Common myeloid progenitor, CD34-positive (primary cell): ENCODE measurements around the gene ZRSR2.

Experiments
- CTCF ChIA-PET: fragments of 350-600 bp; sonication (Branson Sonifier 250); formaldehyde crosslinking; loops from one replicate; lab custom pipeline; 2021; ENCODE audit warnings: antibody characterized with exemption; lab: Charles Lee
- POLR2A ChIA-PET: fragments of 350-600 bp; sonication (Branson Sonifier 250); formaldehyde crosslinking; loops from one replicate; lab custom pipeline; 2021; ENCODE audit warnings: antibody characterized with exemption; lab: Charles Lee
- DNase-seq, 3 donors: peaks; one replicate each; pipeline versions ENCODE4 v3.0.0 to v3.0.0-alpha.2; 2013
- H3K27ac ChIP-seq, 2 experiments: 1 replicate in 1 of 2; 2 replicates in 1 of 2; pipeline ENCODE4 v1.7.0; 2013; ENCODE audit warnings: inconsistent platforms in 2 of 2, low read length in 2 of 2, mild to moderate bottlenecking in 2 of 2, low read depth in 1 of 2, moderate library complexity in 1 of 2; ENCODE audit not compliant: severe bottlenecking in 2 of 2, insufficient read depth in 1 of 2, poor library complexity in 1 of 2
- H3K27me3 ChIP-seq, 5 experiments: replicated peaks in 2 of 5; 1 replicate in 3 of 5; 2 replicates in 2 of 5; pipeline versions ENCODE4 v1.6.1 to v1.7.0; 2013; ENCODE audit warnings: low read length in 4 of 5, mild to moderate bottlenecking in 2 of 5, moderate library complexity in 2 of 5, inconsistent platforms in 1 of 5; ENCODE audit not compliant: insufficient read depth in 5 of 5, control insufficient read depth in 4 of 5
- H3K36me3 ChIP-seq, 4 experiments: 1 replicate in 2 of 4; 2 replicates in 2 of 4; pipeline versions ENCODE4 v1.6.1 to v1.7.0; 2013; ENCODE audit warnings: low read length in 3 of 4, control low read depth in 1 of 4, mild to moderate bottlenecking in 1 of 4; ENCODE audit not compliant: control insufficient read depth in 4 of 4, insufficient read depth in 4 of 4
- H3K4me1 ChIP-seq, 4 experiments: 1 replicate in 3 of 4; 2 replicates in 1 of 4; pipeline versions ENCODE4 v1.6.1 to v1.7.1; 2013; ENCODE audit warnings: low read length in 3 of 4, mild to moderate bottlenecking in 3 of 4, control low read depth in 1 of 4, inconsistent platforms in 1 of 4, moderate library complexity in 1 of 4; ENCODE audit not compliant: control insufficient read depth in 4 of 4, insufficient read depth in 4 of 4; ENCODE audit errors: control extremely low read depth in 1 of 4
- H3K4me3 ChIP-seq, 7 experiments: 1 replicate in 4 of 7; 2 replicates in 3 of 7; pipeline versions ENCODE4 v1.5.1 to v1.7.0; 2013; ENCODE audit warnings: mild to moderate bottlenecking in 7 of 7, low read length in 6 of 7, moderate library complexity in 6 of 7, inconsistent platforms in 2 of 7, low read depth in 2 of 7, control low read depth in 1 of 7; ENCODE audit not compliant: insufficient read depth in 4 of 7, control insufficient read depth in 1 of 7; ENCODE audit errors: extremely low read depth in 1 of 7
- H3K9me3 ChIP-seq, 5 experiments: 1 replicate in 4 of 5; 2 replicates in 1 of 5; pipeline versions ENCODE4 v1.6.1 to v1.7.1; 2013; ENCODE audit warnings: low read length in 4 of 5, mild to moderate bottlenecking in 2 of 5, inconsistent platforms in 1 of 5, low read depth in 1 of 5, moderate library complexity in 1 of 5; ENCODE audit not compliant: control insufficient read depth in 4 of 5, insufficient read depth in 2 of 5; ENCODE audit errors: control extremely low read depth in 1 of 5
- WGBS: methylation state at CpG from one replicate; pipeline ENCODE4 v1.1.5; 2013; ENCODE audit not compliant: insufficient coverage; 5-methylcytosine and 5-hydroxymethylcytosine counted together

Gene ZRSR2

DNA sequence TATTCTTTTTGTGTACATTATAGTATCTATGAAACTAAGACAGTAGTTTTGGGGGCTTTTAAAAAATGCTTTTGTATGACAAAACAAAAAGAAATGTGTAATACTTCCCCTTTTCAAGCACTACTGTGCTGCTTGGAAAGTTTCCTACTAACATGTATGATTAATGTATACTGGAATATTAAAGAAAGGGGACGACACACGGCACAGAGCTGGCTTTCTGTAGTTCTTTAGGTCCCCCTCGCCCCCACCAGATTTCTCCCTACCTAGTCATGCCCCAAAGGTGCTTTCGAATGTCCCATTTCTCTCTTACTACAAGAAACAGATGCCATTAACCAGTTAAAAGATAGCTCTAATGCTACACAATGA is 65.9 kb downstream of the ZRSR2 start:
- Histone ChIP-seq H3K27ac (peak overlapping the region; percentile 76 to 85), H3K9me3 (peaks cover 0 to 3% (median 0%) of the 10 kb centered on the region in 5 experiments), H3K4me3 (peak overlapping the region in 5 of 7 experiments; percentile 30 to 84 (median 71)), H3K27me3 (peaks cover 0 to 24% (median 0%) of the 10 kb centered on the region in 5 experiments), H3K4me1 (peaks cover 11 to 24% (median 19%) of the 10 kb centered on the region in 4 experiments), H3K36me3 (no peaks in the 10 kb centered on the region)
- POLR2A ChIA-PET = no interaction called here
- peak in 2 of 3 donors; percentile 67 to 76 for DNase-seq
- 15% methylated on average over 3 of the region's 4 CpGs for WGBS
- CTCF ChIA-PET = interaction anchor here (1.7 kb wide), 1 partner anchor 36 kb away, joined by 3 read pairs; no protein-coding TSS in a partner anchor

DNA sequence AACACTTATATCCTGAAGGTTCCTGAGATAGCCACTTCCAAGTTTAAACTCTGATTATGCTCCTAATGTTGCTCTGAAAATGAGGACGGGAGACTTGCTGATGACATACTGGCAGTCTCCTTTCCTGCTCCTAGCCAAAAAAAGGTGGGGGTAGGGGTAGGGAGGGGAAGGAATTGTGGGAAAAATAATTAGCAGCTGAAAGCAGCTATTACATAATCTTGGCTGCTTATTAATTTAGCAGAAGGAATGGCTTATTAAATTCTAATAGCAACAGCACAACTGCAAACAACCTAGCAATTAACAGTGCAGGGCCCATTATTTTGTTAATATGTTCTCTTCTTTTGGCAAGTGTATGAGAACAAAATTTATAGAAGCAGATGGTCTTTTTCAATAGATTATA is 66.4 kb downstream of the ZRSR2 start:
- Histone ChIP-seq H3K27ac (peak overlapping the region; percentile 76 to 85), H3K4me1 (peaks cover 11 to 24% (median 19%) of the 10 kb centered on the region in 4 experiments), H3K36me3 (no peaks in the 10 kb centered on the region), H3K9me3 (peaks cover 0 to 5% (median 0%) of the 10 kb centered on the region in 5 experiments), H3K4me3 (peak overlapping the region in 5 of 7 experiments; percentile 26 to 84 (median 71)), H3K27me3 (peaks cover 0 to 24% (median 0%) of the 10 kb centered on the region in 5 experiments)
- DNase-seq = no peak
- CTCF ChIA-PET = no interaction called here
- POLR2A ChIA-PET = no interaction called here
- WGBS = no CpG with 5 or more reads among the region's 1 CpG

GRCh38 chrX:15858051-15858450 is 67.8 kb downstream of the ZRSR2 start:
- POLR2A ChIA-PET = no interaction called here
- 100% methylated on average over 1 of the region's 1 CpG for WGBS
- CTCF ChIA-PET = no interaction called here
- peaks cover 11 to 24% (median 19%) of the 10 kb centered on the region in 4 experiments for H3K4me1 ChIP-seq
- no peak for DNase-seq
- H3K4me3 ChIP-seq = no peak overlapping the region
- H3K27me3 ChIP-seq = peaks cover 0 to 27% (median 0%) of the 10 kb centered on the region in 5 experiments
- peaks cover 0 to 5% (median 0%) of the 10 kb centered on the region in 5 experiments for H3K9me3 ChIP-seq
- no peaks in the 10 kb centered on the region for H3K36me3 ChIP-seq
- H3K27ac ChIP-seq = no peak overlapping the region

DNA sequence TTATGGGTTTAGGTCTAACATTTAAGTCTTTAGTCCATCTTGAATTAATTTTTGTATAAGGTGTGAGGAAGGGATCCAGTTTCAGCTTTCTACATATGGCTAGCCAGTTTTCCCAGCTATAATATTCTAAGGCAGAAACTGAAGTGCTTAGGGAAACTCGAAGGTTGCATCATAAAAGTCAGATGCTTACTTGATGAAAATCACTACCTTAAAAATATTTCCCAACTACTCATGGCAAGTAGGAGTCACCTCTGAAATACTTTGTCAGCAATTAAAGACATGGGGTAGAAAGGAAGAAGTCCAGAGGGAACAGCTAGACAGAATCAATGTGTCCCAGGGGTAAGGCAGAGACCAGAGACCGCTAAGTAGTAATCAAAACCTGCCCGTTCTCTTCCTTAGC is 70.6 kb downstream of the ZRSR2 start:
- Histone ChIP-seq H3K4me3 (no peak overlapping the region), H3K36me3 (no peaks in the 10 kb centered on the region), H3K27ac (no peak overlapping the region), H3K4me1 (peaks cover 3 to 8% (median 5%) of the 10 kb centered on the region in 4 experiments), H3K27me3 (peaks cover 0 to 33% (median 0%) of the 10 kb centered on the region in 5 experiments), H3K9me3 (peaks cover 0 to 5% (median 0%) of the 10 kb centered on the region in 5 experiments)
- WGBS = 100% methylated on average over 2 of the region's 3 CpGs
- POLR2A ChIA-PET = no interaction called here
- DNase-seq = no peak
- CTCF ChIA-PET = no interaction called here

- CTCF ChIA-PET = no interaction called here
- H3K27ac ChIP-seq = no peak overlapping the region
- no peak overlapping the region for H3K4me3 ChIP-seq
- no peak for DNase-seq
- WGBS = 82% methylated on average over 3 of the region's 3 CpGs
- peaks cover 0 to 37% (median 0%) of the 10 kb centered on the region in 5 experiments for H3K27me3 ChIP-seq
- POLR2A ChIA-PET = no interaction called here
- H3K36me3 ChIP-seq = no peaks in the 10 kb centered on the region
- H3K4me1 ChIP-seq = no peaks in the 10 kb centered on the region
- peaks cover 0 to 5% (median 0%) of the 10 kb centered on the region in 5 experiments for H3K9me3 ChIP-seq
Observed at GRCh38 chrX:15864023-15864422, 73.7 kb downstream of the ZRSR2 start.

DNA sequence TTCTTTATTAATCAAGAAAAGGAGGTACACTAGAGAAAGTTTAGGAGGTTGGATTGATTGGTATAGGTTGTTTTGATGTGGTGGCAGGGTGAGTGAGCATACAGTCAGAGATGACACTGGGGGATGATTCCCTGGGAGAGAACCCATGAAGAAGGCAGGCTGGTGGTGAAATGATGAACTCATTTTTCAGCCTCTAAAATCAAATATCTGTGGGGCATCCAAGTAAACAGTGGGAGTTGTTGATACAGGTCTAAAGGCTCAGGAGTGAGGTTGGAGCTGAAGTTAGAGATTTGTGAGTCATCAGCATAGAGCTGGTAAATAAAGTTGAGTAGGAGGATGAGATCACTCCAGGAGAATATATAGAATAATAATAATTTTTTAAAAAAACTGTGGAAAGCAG is 74.3 kb downstream of the ZRSR2 start:
- Histone ChIP-seq H3K9me3 (peaks cover 0 to 5% (median 0%) of the 10 kb centered on the region in 5 experiments), H3K27ac (no peak overlapping the region), H3K36me3 (no peaks in the 10 kb centered on the region), H3K27me3 (peaks cover 0 to 33% (median 0%) of the 10 kb centered on the region in 5 experiments), H3K4me3 (no peak overlapping the region), H3K4me1 (no peaks in the 10 kb centered on the region)
- no peak for DNase-seq
- POLR2A ChIA-PET = no interaction called here
- CTCF ChIA-PET = no interaction called here

DNA sequence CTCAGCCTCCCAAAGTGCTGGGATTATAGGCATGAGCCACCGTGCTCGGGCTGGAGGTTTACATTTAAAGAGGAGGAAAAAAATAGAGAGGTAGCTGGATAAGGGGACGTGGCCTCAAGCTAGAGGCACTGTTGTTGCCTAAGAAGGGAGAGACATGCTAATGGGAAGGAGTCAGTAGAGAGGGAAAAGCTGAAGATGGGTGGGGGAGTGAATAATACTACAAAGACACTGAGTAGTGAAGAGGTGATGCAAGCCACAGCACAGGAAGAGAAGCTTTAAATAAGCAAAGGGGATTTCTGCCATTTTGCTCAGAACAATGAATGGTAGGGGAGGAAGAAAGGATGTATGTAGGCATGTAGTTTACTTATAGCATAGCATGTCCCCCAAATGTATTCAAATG is 75.9 kb downstream of the ZRSR2 start:
- Histone ChIP-seq H3K4me1 (no peaks in the 10 kb centered on the region), H3K27me3 (peaks cover 0 to 33% (median 0%) of the 10 kb centered on the region in 5 experiments), H3K9me3 (peaks cover 0 to 3% (median 0%) of the 10 kb centered on the region in 5 experiments), H3K36me3 (no peaks in the 10 kb centered on the region), H3K4me3 (no peak overlapping the region), H3K27ac (no peak overlapping the region)
- ChIA-PET CTCF (no interaction called here), POLR2A (no interaction called here)
- 81% methylated on average over 3 of the region's 3 CpGs for WGBS
- no peak for DNase-seq
